Endodermal cell (in vitro differentiated cells): Measurements from ENCODE around the gene USP30. TPM values are rescaled to one million over a fixed set of nuclear protein-coding genes. Genes with fewer than 3 reads are reported as not detected.

Experiments used
- DNase-seq: peaks from one replicate; pipeline ENCODE4 v3.0.0-alpha.2; 2017
- H3K27ac ChIP-seq: 2 replicates; pipeline ENCODE4 v1.5.1; 2013; ENCODE audit warnings: mild to moderate bottlenecking, low read depth, low read length, moderate library complexity
- H3K27me3 ChIP-seq: 2 replicates; pipeline ENCODE4 v1.6.1; 2013; ENCODE audit warnings: mild to moderate bottlenecking, low read length, moderate library complexity; ENCODE audit not compliant: insufficient read depth, control insufficient read depth, poor library complexity, severe bottlenecking
- H3K36me3 ChIP-seq: 2 replicates; pipeline ENCODE4 v1.7.0; 2013; ENCODE audit warnings: mild to moderate bottlenecking, low read length, moderate library complexity; ENCODE audit not compliant: control insufficient read depth, insufficient read depth
- H3K4me1 ChIP-seq: one replicate; pipeline ENCODE4 v1.7.0; 2013; ENCODE audit warnings: low read length; ENCODE audit not compliant: control insufficient read depth, insufficient read depth
- H3K4me3 ChIP-seq: 2 replicates; pipeline ENCODE4 v1.5.1; 2013; ENCODE audit warnings: mild to moderate bottlenecking, low read length, moderate library complexity
- H3K9ac ChIP-seq: 2 replicates; pipeline ENCODE4 v1.6.1; 2013; ENCODE audit warnings: mild to moderate bottlenecking, low read length, moderate library complexity; ENCODE audit not compliant: poor library complexity, severe bottlenecking; ENCODE audit errors: extremely low read depth
- H3K9me3 ChIP-seq: 2 replicates; pipeline ENCODE4 v1.6.1; 2013; ENCODE audit warnings: mild to moderate bottlenecking, low read length, moderate library complexity; ENCODE audit not compliant: control insufficient read depth
- H3K27ac Mint-ChIP-seq: 2 replicates; pipeline ENCODE4 v1.8.0; 2020; ENCODE audit warnings: mixed read lengths
- H3K27me3 Mint-ChIP-seq: 2 replicates; pipeline ENCODE4 v1.8.0; 2021; ENCODE audit warnings: mild to moderate bottlenecking, mixed read lengths; ENCODE audit not compliant: insufficient read depth
- H3K36me3 Mint-ChIP-seq: 2 replicates; pipeline ENCODE4 v1.8.0; 2020; ENCODE audit warnings: low read depth, mixed read lengths
- H3K4me1 Mint-ChIP-seq: 2 replicates; pipeline ENCODE4 v1.8.0; 2020; ENCODE audit warnings: mixed read lengths
- H3K4me3 Mint-ChIP-seq: 2 replicates; pipeline ENCODE4 v1.8.0; 2020; ENCODE audit warnings: mild to moderate bottlenecking, moderate library complexity, mixed read lengths
- H3K9me3 Mint-ChIP-seq: 2 replicates; pipeline ENCODE4 v1.8.0; 2020; ENCODE audit warnings: mild to moderate bottlenecking, mixed read lengths
- WGBS, 2 experiments: methylation state at CpG; one replicate each; pipeline versions ENCODE4 v1.1.5 to v1.1.7; 2013; ENCODE audit warnings: missing lambda C conversion rate in 2 of 2, mixed read lengths in 1 of 2; ENCODE audit not compliant: insufficient coverage in 1 of 2, insufficient read length in 1 of 2; 5-methylcytosine and 5-hydroxymethylcytosine counted together
- total RNA-seq, 2 donors: library from RNA; stranded (reverse); fragmentation: NEBNext Ultra II Directional in 1 of 2; extraction: Animal tissue kit (Norgen Biotek cat#: 25700) in 1 of 2; gene quantifications; 2 replicates in 1 of 2; 3 replicates in 1 of 2; pipeline ENCODE4 v1.2.1, GENCODE V29; 2021
- TF ChIP-seq, protein P1 (sequence below): fragments of 200-600 bp; sonication (generic); conservative IDR thresholded peaks from 2 replicates; pipeline ENCODE4 v1.5.0; 2021; ENCODE audit warnings: antibody characterized with exemption, mild to moderate bottlenecking

Gene USP30
- total RNA-seq, 2 donors from 2014 or later: 6.3 to 10.8 TPM

DNA sequence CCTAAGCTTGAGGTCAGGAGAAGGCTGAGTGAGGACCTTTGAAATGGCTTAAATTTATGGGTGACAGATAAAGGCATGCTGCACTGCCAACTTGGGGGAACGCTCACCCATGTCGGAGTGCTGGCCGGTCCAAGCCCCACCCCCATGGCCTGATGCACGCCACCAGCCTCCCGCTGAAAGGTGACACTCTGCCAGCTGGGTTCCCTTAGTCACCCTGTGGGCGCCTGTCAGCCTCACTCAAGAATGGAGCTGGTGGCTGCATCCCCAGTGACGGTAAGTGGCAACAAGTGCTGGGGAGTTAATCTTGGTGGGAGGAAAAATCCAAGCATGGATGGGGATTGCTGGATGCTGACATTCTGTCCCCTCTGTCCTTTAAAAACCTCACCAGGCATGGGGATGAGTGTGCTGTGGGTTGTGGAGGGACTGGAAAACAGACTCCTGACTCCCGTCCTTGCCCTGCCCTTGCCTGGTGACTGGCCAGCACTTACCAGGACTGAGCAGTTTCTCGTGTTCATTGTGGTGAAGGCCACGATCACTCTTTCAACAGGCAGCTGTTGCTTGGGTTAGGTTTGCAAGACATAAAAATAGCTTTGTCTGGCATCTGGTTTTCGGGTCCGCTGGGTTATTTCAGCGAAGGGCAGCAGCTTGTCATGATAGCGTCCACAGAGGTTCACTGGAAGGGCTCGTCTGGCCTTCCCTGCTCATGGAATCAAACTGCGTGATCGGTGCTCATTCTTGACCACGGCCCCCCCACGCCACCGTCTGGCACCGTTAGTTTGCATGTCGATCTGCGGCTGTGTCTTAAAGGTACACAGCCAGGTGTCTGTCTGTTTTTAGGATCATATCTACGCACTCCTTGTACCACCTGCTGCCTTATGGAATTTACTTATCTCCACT lies 79.0 kb downstream of the USP30 start:
- Mint-ChIP-seq H3K9me3 (peaks cover 8% of the 10 kb centered on the region), H3K36me3 (peaks cover 2% of the 10 kb centered on the region), H3K27me3 (peaks cover 1% of the 10 kb centered on the region), H3K4me3 (no peak overlapping the region), H3K4me1 (no peaks in the 10 kb centered on the region), H3K27ac (no peak overlapping the region)
- Histone ChIP-seq H3K36me3 (no peaks in the 10 kb centered on the region), H3K9me3 (peaks cover 5% of the 10 kb centered on the region), H3K9ac (no peak overlapping the region), H3K27me3 (no peaks in the 10 kb centered on the region), H3K4me3 (no peak overlapping the region), H3K4me1 (no peaks in the 10 kb centered on the region), H3K27ac (no peak overlapping the region)
- TF ChIP-seq, protein P1, sequence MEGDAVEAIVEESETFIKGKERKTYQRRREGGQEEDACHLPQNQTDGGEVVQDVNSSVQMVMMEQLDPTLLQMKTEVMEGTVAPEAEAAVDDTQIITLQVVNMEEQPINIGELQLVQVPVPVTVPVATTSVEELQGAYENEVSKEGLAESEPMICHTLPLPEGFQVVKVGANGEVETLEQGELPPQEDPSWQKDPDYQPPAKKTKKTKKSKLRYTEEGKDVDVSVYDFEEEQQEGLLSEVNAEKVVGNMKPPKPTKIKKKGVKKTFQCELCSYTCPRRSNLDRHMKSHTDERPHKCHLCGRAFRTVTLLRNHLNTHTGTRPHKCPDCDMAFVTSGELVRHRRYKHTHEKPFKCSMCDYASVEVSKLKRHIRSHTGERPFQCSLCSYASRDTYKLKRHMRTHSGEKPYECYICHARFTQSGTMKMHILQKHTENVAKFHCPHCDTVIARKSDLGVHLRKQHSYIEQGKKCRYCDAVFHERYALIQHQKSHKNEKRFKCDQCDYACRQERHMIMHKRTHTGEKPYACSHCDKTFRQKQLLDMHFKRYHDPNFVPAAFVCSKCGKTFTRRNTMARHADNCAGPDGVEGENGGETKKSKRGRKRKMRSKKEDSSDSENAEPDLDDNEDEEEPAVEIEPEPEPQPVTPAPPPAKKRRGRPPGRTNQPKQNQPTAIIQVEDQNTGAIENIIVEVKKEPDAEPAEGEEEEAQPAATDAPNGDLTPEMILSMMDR: no peak
- WGBS, 2 experiments: 76 to 82% methylated on average over 23 to 24 of the region's 24 CpGs
- peak; percentile 73 for DNase-seq

DNA sequence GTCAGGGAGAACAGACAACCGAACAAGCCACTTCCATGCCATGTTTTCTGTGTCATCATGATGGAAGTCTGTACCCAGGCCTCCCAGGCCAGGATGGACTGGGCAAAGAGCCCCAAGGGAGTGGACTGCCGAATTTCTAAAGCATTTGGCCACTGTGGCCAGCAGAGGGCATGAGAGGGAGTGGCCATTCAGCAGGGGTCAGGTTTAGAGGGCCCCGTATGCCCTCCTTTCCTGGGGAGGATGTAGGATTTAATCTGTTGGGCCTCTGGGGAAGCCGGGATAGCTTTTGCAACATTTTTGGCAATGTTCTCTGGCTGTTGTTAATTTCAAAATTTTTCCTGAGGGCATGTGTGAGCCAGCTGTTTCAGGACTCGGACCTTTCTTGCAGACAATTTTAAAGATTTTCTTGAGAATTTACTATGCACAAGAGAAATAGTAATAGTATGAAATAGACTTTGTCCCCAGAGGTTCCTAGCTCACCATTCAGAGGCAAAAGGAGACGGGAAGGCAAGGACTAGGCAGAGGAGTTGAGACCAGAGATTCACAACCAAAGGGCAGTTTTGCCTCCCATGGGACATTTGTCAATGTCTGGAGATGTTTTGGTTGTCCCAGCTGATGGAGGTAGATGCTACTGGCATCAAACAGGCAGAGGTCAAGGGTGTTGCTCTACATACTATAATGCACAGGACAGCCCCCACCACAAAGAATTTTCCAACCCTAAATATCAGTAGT lies 82.0 kb downstream of the USP30 start:
- Histone ChIP-seq H3K27ac (no peak overlapping the region), H3K9me3 (peaks cover 5% of the 10 kb centered on the region), H3K4me3 (no peak overlapping the region), H3K9ac (no peak overlapping the region), H3K4me1 (no peaks in the 10 kb centered on the region), H3K27me3 (no peaks in the 10 kb centered on the region), H3K36me3 (no peaks in the 10 kb centered on the region)
- H3K9me3 Mint-ChIP-seq: peaks cover 12% of the 10 kb centered on the region
- 73 to 80% methylated on average over 5 to 6 of the region's 6 CpGs for WGBS, 2 experiments
- TF ChIP-seq, protein P1: peak; percentile 87
- H3K27ac Mint-ChIP-seq: no peak overlapping the region
- H3K4me3 Mint-ChIP-seq: no peak overlapping the region
- peaks cover 2% of the 10 kb centered on the region for H3K36me3 Mint-ChIP-seq
- peaks cover 6% of the 10 kb centered on the region for H3K27me3 Mint-ChIP-seq
- no peaks in the 10 kb centered on the region for H3K4me1 Mint-ChIP-seq
- DNase-seq: peak; percentile 91

DNA sequence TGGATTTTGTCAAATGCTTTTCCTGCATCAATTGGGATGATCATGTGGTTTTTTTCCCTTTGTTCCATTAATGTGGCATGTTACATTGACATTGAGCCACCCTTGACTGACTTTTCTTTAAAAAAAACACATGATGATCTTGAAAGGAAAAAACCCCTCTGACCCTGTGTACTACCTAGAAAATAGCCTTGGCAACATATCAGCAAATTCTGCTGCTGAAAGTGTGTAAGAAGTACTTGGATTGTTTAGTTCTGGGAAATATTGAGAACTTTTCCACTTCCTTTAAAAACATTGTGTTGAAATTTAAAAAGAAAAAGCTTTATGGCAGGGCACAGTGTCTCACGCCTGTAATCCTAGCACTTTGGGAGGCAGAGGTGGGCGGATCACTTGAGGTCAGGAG lies 84.7 kb downstream of the USP30 start:
- no peak for DNase-seq
- H3K4me1 ChIP-seq: no peaks in the 10 kb centered on the region
- 87 to 100% methylated on average over 2 of the region's 2 CpGs for WGBS, 2 experiments
- Mint-ChIP-seq H3K4me1 (no peaks in the 10 kb centered on the region), H3K36me3 (peaks cover 2% of the 10 kb centered on the region), H3K27me3 (peaks cover 16% of the 10 kb centered on the region), H3K4me3 (no peak overlapping the region), H3K27ac (no peak overlapping the region), H3K9me3 (peaks cover 12% of the 10 kb centered on the region)
- TF ChIP-seq, protein P1: no peak
- H3K9ac ChIP-seq: no peak overlapping the region
- H3K27ac ChIP-seq: no peak overlapping the region
- peaks cover 5% of the 10 kb centered on the region for H3K9me3 ChIP-seq
- H3K4me3 ChIP-seq: no peak overlapping the region
- no peaks in the 10 kb centered on the region for H3K36me3 ChIP-seq
- H3K27me3 ChIP-seq: no peaks in the 10 kb centered on the region

Other genes starting within 250 kb of the USP30 start
- gene SSH1, start 195.0 kb upstream of the USP30 start, total RNA-seq: 10 to 100 TPM; 27.1 to 28.3 TPM
- not detected for gene DAO, start 172.5 kb upstream of the USP30 start, total RNA-seq
- not detected for gene SVOP, start 31.5 kb upstream of the USP30 start, total RNA-seq
- 10 to 100 TPM; 10.5 to 23.3 TPM for gene ALKBH2, start 40.9 kb downstream of the USP30 start, total RNA-seq
- gene UNG, start 45.0 kb downstream of the USP30 start, total RNA-seq: 100 to 1,000 TPM; 104 to 114 TPM
- 10 to 100 TPM in 1 of 2 donors, 1 to 10 TPM in 1; 6.8 to 12.7 TPM for gene ACACB, start 64.0 kb downstream of the USP30 start, total RNA-seq